Measurements from ENCODE around the gene LGMN. TPM values are rescaled to one million over a fixed set of nuclear protein-coding genes. Genes with fewer than 3 reads are reported as not detected.

The LGMN gene
- total and polyA plus RNA-seq, 9 of the 15 experiments (the other 6 are each of a cell fraction or from before 2014, with no cell fraction given) = 0.05 to 1.4 (median 0.43) TPM; not detected in 2

DNA sequence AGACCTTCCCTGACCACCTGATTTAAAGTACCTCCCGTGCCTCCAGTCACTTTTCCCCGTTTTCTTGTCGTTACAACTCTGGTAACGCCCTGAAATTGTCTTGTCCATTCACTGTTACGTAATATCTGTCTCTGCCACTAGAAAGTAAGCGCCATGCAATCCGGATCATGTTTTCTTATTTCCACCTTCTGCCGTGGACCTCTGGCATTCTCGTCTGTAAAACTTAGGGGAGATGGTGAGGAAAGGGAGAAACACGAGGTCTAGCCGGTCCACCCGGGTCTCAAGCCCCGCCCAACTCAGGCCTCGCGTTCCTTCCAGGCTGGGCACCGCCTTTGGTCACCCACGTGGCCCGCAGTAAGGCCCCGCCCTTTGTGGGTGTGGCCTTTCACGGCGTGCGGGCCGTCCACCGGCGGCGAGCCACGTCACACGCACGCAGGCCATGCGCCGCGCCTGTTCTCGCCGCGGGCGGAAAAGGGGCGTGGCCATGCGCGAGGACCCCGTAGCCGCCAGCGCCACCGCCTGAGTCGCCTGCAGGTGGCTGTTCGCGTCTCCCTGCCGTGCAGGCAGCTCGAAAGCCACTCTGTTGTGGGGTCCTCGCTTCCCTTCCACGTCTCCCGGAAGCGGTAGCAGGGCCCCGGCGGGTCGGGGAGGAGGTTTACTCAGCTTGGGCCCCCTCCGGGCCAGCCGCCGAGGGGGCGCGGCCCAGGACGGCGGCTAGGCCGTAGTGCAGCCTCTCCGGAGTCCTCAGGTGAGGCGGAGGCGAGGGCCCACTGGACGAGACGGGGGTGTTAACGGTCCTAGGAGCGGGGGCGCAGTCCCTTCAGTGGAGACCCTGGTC lies 45.5 kb upstream of the LGMN start, which contains the start of gene GOLGA5 (continued):
- TF ChIP-seq, protein P1, sequence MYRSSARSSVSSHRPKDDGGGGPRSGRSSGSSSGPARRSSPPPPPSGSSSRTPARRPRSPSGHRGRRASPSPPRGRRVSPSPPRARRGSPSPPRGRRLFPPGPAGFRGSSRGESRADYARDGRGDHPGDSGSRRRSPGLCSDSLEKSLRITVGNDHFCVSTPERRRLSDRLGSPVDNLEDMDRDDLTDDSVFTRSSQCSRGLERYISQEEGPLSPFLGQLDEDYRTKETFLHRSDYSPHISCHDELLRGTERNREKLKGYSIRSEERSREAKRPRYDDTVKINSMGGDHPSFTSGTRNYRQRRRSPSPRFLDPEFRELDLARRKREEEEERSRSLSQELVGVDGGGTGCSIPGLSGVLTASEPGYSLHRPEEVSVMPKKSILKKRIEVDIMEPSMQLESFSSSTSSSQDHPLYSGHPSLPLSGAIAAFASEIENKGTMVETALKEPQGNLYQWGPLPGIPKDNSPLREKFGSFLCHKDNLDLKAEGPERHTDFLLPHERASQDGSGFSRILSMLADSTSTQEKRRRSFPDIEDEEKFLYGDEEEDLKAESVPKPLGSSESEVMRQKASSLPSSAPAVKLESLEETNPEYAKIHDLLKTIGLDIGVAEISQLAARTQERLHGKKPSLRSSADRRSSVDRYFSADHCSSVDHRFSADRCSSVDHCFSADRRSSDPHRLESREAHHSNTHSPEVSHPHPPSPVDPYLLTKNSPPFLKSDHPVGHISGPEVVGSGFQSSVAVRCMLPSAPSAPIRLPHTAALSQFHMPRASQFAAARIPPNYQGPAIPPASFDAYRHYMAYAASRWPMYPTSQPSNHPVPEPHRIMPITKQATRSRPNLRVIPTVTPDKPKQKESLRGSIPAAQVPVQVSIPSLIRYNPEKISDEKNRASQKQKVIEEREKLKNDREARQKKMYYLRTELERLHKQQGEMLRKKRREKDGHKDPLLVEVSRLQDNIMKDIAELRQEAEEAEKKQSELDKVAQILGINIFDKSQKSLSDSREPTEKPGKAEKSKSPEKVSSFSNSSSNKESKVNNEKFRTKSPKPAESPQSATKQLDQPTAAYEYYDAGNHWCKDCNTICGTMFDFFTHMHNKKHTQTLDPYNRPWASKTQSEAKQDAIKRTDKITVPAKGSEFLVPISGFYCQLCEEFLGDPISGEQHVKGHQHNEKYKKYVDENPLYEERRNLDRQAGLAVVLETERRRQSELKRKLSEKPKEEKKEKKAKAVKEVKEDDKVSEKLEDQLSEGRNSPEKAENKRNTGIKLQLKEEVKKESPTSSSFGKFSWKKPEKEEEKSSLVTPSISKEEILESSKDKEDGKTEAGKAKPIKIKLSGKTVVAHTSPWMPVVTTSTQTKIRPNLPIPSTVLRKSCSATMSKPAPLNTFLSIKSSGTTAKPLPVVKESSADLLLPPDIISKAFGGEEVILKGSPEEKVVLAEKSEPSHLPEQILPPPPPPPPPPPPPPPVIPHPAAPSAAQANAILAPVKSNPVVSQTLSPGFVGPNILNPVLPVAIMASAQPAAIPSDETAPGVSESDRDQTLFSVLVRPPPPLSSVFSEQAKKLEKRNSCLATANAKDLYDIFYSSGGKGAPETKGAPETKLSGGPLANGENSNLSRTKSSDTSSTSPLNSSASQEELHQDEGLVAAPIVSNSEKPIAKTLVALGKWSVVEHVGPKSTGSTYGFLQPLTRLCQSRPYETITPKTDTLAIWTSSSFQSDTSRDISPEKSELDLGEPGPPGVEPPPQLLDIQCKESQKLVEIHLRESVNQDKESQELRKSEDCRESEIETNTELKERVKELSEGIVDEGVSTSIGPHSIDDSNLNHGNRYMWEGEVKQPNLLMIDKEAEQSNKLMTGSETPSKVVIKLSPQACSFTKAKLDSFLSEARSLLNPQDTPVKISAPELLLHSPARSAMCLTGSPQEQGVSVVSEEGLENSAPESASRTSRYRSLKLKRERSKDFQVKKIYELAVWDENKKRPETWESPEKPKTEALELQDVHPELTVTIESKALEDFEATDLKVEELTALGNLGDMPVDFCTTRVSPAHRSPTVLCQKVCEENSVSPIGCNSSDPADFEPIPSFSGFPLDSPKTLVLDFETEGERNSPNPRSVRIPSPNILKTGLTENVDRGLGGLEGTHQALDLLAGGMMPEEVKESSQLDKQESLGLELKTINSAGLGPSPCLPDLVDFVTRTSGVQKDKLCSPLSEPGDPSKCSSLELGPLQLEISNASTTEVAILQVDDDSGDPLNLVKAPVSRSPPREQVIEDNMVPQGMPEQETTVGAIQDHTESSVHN (IDR thresholded peaks at IDR 0.05; ENCODE audit: borderline replicate concordance in 1 of 2, low read depth in 1 of 2) = no peak
- TF ChIP-seq GTF2E2 (tag; IDR thresholded peaks at IDR 0.05) (no peak), ZNF197 (CRISPR knock-in tag; IDR thresholded peaks at IDR 0.05; ENCODE audit: low read depth) (no peak), RUNX1 (IDR thresholded peaks at IDR 0.05; ENCODE audit: low read depth) (no peak), ARHGAP35 (IDR thresholded peaks at IDR 0.05; ENCODE audit: partially characterized antibody) (no peak), FOXM1 (IDR thresholded peaks at IDR 0.05; ENCODE audit: low read depth) (no peak), FOXM1 (CRISPR knock-in tag; IDR thresholded peaks at IDR 0.05; ENCODE audit: low read depth) (no peak), ETS2 (tag; IDR thresholded peaks at IDR 0.05; ENCODE audit: borderline replicate concordance, poor library complexity, severe bottlenecking) (no peak), RAD21 (CRISPR knock-in tag; conservative IDR thresholded peaks at IDR 0.05 in 1 of 2, IDR thresholded peaks at IDR 0.05 in 1 of 2) (no peak), MAFK (IDR thresholded peaks at IDR 0.05; ENCODE audit: low read length) (no peak), ZNF76 (CRISPR knock-in tag; IDR thresholded peaks at IDR 0.05; ENCODE audit: borderline replicate concordance) (no peak)
- TF ChIP-seq, protein P2, sequence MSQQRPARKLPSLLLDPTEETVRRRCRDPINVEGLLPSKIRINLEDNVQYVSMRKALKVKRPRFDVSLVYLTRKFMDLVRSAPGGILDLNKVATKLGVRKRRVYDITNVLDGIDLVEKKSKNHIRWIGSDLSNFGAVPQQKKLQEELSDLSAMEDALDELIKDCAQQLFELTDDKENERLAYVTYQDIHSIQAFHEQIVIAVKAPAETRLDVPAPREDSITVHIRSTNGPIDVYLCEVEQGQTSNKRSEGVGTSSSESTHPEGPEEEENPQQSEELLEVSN (IDR thresholded peaks at IDR 0.05; ENCODE audit: borderline replicate concordance in 1 of 2, extremely low read depth in 1 of 2, insufficient read depth in 1 of 2, insufficient read length in 1 of 2, low read depth in 1 of 2, low read length in 1 of 2, poor library complexity in 1 of 2, severe bottlenecking in 1 of 2) = peak; percentile 91 to 93
- TF ChIP-seq, protein P3, sequence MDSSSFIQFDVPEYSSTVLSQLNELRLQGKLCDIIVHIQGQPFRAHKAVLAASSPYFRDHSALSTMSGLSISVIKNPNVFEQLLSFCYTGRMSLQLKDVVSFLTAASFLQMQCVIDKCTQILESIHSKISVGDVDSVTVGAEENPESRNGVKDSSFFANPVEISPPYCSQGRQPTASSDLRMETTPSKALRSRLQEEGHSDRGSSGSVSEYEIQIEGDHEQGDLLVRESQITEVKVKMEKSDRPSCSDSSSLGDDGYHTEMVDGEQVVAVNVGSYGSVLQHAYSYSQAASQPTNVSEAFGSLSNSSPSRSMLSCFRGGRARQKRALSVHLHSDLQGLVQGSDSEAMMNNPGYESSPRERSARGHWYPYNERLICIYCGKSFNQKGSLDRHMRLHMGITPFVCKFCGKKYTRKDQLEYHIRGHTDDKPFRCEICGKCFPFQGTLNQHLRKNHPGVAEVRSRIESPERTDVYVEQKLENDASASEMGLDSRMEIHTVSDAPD (CRISPR knock-in tag; IDR thresholded peaks at IDR 0.05) = no peak
